HL-60/S4 treated with retinoic acid at 250 ng/mL for 4 days and 3 days (cell line): ENCODE measurements around the gene SCUBE3.

Source experiments
- in situ Hi-C: fragments of 300-500 bp; cut with MboI; formaldehyde crosslinking; loops from 2 replicates; pipeline ENCODE4 v1.7.0; 2022; ENCODE audit warnings: low sequenced_read_pairs

The SCUBE3 gene

DNA sequence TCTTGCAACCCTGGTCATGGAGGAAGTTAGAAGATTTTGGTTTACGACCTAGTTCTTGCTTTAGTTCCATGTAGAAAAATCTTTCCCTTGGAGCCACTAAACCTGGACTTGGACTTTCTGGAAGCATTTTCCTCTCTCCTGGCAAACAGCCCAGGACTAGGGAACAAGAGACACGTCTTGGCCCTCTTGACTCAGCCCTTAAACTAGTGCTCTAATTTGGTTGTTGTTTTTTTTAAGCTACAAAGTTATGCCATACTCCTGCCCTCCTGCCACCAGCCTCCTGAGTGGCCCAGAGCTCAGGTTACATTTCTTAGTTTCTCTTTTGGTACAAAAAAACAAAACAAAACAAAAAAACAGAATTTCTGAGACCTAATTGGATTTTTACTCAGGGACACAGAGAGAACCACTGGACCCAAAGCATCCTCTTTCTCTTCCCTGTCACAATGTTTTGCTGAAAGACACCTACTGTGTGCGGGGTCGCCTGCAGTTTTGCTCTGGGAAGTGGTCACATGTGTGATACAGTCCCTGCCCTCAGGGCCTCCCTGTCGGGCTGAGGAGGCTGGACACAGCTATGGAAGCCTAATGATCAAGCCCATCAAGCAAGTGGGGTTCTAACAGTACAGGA, 32.3 kb upstream of the SCUBE3 start:
- in situ Hi-C loops: no loop called here

DNA sequence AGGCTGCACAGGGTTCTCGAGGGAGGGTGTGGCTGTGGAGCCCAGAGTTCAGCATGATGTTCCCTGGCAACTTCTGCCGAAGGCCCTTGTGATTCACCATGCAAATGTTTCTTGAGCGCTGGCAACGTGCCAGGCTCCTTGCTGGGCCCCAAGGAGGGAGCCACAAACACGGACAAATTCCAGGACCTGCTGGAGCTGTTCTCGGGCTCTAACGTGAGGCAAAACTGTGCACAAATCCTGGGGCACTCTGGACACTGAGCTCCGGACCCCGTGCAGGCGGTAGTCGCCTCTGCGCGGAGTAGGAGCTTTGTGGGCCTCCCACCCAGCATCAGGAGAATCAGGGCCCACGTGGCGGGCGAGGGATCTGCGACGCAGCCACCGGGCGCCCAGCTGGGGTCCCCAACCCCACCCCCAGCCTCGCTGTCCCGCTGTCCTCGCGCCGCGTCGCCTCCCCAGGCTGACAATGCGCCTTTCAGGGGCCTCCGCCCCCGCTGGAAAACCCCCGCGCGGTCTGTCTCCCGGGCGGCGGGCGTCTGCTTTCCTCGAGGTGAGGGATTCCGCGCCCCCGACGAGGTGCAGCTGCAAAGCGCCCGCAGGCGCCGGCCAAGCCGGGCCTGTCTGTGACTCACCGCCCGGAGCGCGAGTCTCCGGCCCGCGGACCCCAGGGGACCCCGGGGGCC, 31.7 kb upstream of the SCUBE3 start:
- in situ Hi-C loops: no loop called here

DNA sequence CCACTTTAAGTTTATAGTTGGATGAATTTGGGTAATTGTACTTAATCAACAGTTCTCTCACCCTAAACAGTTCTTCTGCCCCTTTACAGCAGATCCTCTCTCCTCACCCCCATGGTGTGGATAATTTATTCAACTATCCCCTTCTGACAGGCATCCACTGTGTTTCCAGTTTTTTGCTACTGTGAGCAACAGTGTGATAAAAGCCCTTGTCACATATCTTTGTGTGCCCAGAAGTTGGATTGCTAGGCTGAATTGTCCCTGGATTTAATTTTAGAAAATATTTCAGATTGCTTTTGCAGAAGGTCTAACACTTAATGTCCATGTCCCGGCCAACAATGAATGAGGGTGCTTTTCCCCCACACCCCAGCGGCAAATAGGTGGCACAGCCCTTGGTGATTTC, 30.5 kb upstream of the SCUBE3 start:
- in situ Hi-C loops: no loop called here

DNA sequence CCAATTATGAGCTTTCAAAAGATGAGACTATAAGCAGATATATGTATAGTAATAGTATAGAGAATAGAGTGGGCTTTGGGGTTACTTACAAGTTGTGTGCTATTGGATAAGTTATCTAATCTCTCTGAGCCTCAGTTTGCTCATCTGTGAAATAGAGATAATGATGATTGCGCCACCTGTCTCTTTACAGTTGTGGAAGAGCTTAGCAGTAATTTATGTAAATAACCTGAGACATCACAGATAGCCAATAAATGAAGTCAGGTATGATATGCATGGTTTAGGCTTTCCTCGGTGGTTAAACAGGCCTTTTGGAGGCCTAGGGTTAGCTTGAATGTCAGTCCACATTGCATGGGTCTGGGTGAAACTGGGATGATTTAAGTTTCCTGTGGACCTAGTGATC, 29.8 kb upstream of the SCUBE3 start:
- in situ Hi-C loops: no loop called here

DNA sequence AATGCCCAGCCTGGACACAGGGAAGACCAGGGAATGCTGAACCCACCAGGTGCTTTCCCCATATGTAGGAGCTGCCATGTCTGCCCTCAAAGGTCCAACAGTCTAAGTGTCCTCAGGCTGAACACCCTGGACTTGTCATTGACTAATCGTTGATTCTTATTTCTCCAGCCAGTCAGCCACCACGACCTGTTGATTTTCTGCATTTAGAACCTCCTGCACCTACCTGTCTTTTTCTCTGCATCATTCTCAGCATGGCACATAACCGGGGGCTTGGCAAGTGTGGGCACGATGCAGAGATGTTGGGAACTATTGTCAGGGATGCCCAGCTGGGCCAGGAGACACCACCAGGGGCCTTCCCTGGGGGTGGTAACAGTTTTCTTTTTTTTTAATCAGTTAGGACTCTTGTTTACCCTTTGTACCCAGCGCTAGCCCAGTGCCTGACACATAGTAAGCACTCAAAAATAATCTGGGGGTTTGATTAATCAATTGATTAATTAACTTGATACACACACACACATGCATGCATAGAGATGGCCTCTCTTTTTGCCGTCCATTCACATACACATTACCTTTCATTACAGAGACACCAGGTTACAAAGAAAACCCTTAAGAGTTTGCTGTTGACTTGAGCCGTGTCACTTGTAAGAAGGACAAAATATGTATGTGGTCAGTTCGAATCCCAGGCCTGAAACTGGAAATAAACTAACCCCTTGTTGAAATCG, 29.0 kb upstream of the SCUBE3 start:
- in situ Hi-C loops: no loop called here

DNA sequence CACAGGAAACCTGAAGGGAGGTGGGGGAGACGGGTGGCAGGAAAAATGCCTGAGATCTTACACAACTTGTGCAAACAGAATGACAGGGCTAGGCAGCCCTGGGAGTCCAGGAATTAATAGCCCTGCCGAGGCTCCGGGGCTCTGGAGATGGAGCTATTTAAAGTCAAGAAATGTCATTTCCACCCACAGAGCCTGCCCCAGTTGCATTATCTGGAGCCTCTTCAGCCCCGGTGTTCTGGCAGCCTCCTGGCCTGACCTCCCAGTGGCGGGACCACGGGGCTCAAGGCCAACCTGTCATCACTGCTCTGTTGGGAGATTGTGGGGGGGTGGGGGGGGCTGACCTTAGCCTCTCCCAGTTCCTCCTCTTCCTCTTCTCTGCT, 28.5 kb upstream of the SCUBE3 start:
- in situ Hi-C loops: no loop called here

DNA sequence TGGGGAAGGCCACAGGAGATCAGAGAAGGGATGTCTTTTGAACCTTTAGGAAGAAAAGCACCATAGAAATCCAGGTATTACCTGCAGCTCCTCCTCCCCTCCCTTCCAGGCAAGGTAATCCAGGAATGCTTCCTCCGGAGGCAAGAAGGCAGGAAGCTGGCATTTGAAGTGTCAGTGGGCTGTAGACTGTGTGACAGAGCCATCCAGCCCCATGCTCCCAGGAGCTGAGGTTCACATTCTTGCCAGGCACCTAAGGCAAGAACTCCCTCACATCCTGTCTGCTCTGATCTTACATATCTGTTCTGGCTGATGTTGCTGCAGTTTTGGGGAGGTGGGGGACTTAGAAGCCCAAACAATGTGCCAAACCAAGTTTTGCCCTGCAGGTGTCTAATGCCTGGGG, 27.8 kb upstream of the SCUBE3 start:
- in situ Hi-C loops: no loop called here

DNA sequence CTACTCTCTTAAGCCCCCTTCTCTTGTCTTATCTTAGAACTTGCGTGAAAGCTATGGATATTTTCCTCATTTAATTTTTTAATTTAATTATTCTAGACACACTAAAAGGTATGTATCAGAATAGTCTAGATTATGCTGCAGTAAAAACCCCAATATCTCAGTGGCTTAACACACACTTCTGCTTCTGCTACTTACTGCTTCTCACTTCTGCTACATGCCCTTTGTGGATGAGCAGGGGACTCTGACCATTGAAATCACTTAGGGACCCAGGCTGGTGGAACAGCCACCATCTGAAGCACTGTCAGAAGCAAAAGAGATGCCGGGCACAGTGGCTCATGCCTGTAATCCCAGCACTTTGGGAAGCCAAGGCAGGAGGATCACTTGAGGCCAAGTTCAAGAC, 27.2 kb upstream of the SCUBE3 start:
- in situ Hi-C loops: no loop called here

DNA sequence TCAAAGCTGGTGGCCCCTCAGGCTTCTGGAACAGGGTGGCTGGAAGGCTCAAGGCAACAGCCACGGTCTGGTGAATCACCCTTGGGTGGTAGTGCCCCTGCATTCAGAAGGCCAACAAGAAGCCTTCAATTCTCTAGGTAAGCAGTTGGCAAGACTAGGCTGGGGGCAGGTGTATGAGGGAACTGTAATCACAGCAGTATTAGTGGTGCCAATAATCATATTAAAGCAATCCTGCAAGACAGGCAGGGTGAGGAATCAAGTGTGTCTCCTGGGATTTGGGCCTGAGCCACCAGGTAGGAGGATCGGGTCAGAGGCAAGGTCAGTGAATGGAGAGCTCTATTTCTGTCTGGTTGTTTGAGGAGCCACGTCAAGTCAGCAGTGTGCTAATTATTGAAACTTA, 24.9 kb upstream of the SCUBE3 start:
- in situ Hi-C loops: no loop called here

DNA sequence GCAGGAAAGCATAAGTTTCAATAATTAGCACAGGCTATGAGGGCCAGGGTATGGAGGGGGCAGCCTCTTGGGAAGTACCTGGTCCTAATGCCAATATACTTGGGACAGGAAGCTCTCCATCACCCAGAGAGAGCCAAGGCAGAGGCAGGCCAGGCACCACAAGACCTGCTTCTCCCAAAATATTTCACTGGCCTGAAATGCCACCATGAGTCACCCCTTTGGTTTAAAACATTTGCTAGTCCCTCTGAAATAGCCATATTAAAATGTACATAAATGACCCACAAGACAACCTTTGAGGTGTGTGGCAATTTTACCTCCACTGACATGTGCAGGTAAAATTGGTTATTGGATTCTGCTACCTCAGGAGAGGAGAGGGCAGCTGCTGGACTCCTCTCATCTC, 23.4 kb upstream of the SCUBE3 start:
- in situ Hi-C loops: no loop called here

DNA sequence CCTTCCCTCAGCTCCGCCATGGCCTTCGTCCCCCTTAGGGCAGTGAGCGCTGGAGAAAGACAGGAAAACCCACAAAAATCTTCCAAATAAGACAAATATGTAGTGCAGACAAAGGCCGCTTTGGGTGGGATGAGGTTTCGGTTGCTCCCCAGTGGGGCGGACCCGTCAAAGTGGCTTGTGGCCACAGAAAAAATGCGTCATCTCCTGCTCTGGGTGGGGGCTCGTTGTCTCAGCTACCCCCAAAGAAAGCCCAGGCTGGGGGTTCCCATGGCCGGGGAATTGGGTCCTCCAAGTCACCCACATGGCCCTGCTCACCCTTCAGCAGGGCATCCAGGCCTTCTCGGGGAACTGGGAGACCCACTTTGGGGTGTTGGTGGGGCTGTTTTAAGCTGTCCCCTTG, 21.9 kb upstream of the SCUBE3 start:
- in situ Hi-C loops: no loop called here

DNA sequence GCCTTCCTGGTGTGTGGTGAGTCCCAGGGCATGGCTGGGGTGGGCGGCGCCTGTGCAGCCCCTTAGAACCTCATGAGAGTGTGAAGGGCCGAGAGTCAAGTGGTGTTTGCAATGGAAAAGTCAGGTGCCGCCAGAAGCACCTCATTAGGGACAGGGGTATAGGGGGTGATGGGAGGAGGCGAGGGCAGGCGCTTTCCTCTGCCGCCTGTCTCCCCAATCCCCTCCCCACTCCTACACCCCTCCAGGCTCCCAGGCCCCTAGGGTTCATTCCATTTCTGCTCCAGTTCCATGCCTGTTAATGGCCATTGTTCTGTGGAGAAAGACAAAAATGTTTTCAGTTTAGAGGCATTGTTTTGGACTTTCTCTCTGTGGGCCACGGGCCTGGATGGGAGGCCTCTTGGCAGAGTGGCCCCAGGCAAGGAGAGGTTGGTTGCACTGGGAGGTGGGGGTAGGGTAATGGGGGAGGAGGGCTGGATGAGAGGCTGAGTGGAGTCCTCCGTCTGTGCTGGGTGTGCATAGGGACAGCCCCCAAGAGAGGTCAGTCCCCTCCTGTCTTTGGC, 21.4 kb upstream of the SCUBE3 start:
- in situ Hi-C loops: no loop called here

DNA sequence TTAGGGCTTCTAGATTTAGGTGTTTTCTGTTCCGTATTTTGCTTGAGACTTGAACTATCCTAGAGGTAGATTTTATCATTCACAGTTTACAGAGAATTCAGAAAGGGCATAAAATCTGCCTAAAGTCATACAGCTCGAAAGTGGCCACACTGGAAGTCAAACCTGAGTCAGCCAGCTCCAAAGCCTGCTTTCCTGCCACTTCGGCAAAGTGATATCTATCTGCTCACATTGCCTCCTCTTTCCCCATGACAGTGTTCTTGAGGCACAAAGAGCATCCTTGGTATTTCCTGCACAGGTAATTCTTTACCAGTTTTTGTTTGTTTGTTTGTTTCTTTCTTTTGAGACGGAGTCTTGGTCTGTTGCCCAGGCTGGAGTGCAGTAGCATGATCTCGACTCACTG, 19.4 kb upstream of the SCUBE3 start:
- in situ Hi-C loops: no loop called here

DNA sequence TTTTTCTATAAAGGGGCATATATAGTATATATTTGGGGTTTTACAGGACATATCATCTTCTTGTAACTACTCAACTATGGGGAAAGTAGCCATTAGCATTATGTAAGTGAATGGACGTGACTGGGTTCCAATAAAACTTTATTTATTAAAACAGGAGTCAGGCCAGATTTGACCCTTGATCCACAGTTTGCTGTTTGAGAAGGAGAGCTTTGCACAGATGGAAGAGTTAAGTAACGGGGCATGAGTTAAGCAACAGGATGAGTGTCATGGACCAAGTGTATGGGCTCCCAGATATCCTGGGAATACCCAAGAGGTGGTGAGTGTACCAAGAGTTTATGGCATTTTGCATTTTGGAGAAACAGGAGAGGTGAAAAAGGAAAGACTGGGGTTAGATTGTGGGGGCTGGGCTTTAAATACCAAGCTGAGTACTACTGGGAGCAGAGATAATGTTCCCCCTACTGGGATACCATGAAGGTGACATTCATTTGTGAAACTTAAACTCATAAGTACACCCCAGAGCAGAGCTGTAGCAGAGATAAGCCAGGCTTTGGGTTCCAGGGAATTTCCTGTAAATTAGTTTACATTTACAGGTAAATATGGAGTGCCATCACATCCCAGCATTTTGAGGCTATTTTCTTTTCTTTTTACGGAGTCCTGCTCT, 18.5 kb upstream of the SCUBE3 start:
- in situ Hi-C loops: no loop called here

DNA sequence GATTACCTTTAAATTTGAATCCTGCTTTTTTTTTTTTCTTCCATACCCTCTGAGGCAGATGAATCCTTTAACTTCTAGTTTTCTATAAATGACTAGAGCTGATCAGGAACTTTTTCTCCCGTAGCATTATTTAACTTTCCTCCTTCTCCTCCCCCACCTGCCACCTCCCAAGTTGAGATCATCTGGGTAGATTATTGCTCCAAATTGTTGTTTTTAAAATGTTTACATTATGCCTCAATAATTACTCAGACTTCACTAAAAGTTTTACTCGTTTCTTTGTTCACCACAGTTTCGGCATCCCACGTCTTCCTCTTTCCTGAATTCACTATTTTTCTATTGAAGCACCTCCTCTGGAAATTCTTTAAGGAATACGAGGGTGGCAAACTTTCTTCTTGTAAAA, 16.6 kb upstream of the SCUBE3 start:
- in situ Hi-C loops: no loop called here

DNA sequence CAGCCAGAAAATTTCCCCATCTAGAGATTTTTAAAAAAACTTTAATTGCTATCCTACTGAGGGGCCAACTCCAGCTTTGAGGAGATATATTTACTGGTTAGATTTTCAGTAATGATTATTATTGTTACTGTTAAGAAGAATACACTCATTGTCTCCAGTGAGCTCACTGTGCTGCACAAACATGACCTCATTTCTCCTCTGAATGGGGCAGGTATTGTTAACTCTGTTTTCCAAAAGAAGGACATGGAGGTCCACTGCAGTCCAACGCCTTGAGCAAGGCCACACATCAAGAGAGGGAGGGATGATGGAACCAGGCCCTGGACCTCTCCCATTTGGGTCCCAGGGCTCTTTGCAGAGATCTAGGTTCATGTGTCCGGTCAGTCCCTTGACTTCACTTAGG, 13.9 kb upstream of the SCUBE3 start:
- in situ Hi-C loops: no loop called here

DNA sequence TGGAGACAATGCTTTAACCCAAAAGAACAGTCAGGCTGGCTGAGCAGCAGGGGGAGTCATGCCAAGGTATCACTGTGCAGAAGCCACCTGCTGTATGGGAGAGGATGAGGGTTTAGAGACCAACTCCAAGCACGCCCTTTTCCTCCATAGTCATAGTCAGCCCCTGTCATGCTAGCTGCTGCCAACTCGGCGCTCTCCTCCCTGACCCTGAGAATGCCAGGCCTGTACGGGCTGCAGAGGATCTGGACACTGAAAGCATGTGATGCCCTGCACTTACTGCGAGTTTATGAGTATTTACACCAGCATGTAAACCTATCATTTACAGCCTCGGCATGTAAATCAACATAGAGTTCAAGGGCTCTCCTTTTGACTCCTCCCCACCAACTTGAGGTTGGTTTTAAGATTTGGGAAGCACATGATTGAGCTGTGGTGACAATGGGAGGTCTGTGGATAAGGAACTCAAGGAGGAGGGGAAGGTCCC, 11.7 kb upstream of the SCUBE3 start:
- in situ Hi-C loops: no loop called here

DNA sequence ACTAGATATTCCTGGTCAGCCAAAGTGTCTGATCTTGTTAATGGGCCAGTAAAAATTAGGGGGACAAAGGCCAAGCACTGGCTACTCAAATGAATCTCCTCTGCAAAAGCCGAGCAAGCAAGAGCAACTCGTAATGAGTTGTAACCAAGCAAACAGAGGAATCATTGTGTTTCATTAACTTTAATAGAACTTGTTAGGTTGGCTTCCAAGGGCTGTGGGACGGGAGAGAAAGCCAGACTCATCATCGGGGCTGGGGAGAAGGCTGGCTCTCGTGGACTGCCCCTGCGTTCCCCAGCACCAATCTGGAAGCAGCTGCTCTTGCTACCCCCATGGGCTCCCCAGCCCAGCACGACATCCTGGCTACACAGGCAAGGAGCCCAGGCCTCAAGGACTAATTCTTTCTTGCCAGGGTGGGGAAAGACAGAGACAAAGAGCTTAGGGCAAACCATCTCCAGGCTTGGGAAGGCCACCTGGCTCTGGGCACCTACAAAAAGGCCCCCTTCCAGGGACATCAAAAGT, 10.5 kb upstream of the SCUBE3 start:
- in situ Hi-C loops: no loop called here

DNA sequence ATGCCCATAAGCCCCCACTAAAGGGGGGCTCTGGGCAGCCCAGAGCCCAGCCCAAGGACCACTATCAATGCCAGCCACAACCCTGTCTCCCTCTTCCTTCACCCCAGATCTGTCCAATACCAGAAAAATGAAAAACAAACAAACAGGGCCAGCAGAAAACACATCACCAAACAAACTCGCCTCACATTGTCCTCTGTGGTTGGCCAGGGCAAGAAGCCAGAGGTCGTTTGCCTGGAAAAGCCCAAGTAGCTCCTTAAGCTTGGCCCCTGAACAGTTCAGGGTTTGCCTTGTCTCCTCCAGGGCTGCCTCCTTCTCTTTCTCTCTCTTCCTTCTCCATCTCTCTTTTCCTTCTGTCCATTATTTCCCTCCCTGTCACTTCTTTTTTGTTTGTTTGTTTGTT, 10.1 kb upstream of the SCUBE3 start:
- in situ Hi-C loops: no loop called here

DNA sequence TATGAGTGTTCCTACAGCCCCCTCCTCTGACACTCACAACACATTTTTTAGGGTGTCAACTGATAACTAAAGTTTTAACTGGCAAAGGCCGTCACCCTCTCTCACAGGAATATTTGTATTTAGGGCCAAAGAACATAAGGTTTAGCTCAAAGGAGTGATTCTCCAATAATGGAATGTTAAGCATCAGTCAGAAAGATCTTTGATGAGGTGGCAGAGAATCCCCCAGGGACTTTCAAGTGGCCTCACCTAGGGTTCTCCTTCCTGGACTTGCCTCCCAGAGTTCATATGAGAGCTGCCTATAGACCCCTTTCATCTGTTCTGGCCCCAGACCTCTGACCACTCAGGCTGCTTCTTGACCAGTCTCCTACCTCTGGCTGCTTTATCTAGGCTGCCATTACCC, 7.4 kb upstream of the SCUBE3 start:
- in situ Hi-C loops: no loop called here

DNA sequence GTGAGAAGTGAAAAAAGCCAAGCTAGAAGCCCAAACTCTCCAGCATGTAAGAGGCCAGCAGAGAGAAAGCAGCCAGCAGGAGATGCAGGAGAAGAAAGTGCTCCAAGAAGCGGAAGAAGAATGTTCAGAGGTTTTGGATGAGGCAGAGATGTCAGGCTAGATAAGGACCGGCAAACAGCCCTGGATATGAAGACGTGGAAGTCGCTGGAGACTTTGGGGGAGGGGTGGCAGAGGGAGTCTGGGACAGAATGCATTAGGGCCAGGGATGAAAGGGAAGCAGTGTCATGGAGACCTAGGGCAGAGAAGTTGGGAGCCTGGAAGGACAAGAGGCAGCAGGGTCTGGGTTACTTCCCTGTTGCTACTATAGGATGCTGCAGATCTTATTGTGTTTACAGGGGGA, 5.3 kb upstream of the SCUBE3 start:
- in situ Hi-C loops: no loop called here
